Measurements from ENCODE around the gene IDH3A.

- no peak for TF ChIP-seq CTCF (IDR thresholded peaks at IDR 0.05)
- TF ChIP-seq POLR2A (IDR thresholded peaks at IDR 0.05): no peak
- TF ChIP-seq POLR2AphosphoS5 (IDR thresholded peaks at IDR 0.05): no peak
Measured at GRCh38 chr15:78208341-78208844, 59.2 kb downstream of the IDH3A start.
